Inflammatory macrophage treated with lipopolysaccharide for 4 hours (primary cell): Measurements from ENCODE around the gene HTR6.
"Not testable (repeated sequence)": the region's sequence is repeated elsewhere in the genome, so short reads cannot be mapped to it uniquely, and the experiment has no call there.

Source experiments
- DNase-seq: peaks from one replicate; pipeline ENCODE4 v3.0.0-alpha.2; 2020

HTR6 gene

GRCh38 chr1:19664453-19665185, at the start of gene HTR6:
Gene HTR6, plus strand, starts transcription at chr1:19664875. Its CDS starts 879 bp downstream, at chr1:19665754.
- no peak for DNase-seq

GRCh38 chr1:19615438-19615837, 49.2 kb upstream of the HTR6 start:
- no peak for DNase-seq

GRCh38 chr1:19616489-19616888, 48.2 kb upstream of the HTR6 start:
- no peak for DNase-seq

GRCh38 chr1:19617376-19617775, 47.3 kb upstream of the HTR6 start:
- no peak for DNase-seq

GRCh38 chr1:19618428-19618827, 46.2 kb upstream of the HTR6 start:
- no peak for DNase-seq

GRCh38 chr1:19619697-19620384, 44.8 kb upstream of the HTR6 start:
- no peak for DNase-seq

GRCh38 chr1:19620786-19621185, 43.9 kb upstream of the HTR6 start:
- DNase-seq, result no peak

GRCh38 chr1:19621274-19621950, 43.3 kb upstream of the HTR6 start:
- no peak for DNase-seq

- no peak for DNase-seq
These were observed 42.5 kb upstream of the HTR6 start for GRCh38 chr1:19622204-19622603.

GRCh38 chr1:19623523-19623922, 41.2 kb upstream of the HTR6 start:
- no peak for DNase-seq

- DNase-seq, result no peak
These were observed 39.3 kb upstream of the HTR6 start for GRCh38 chr1:19625291-19625937.

- DNase-seq, result no peak
These were observed 35.8 kb upstream of the HTR6 start for GRCh38 chr1:19628879-19629278.

- no peak for DNase-seq
These were observed 35.3 kb upstream of the HTR6 start for GRCh38 chr1:19629357-19629756.

- not testable (repeated sequence) for DNase-seq
These were observed 34.5 kb upstream of the HTR6 start for GRCh38 chr1:19630192-19630591.

GRCh38 chr1:19630720-19631395, 33.8 kb upstream of the HTR6 start:
- no peak for DNase-seq

GRCh38 chr1:19632211-19632610, 32.5 kb upstream of the HTR6 start:
- no peak for DNase-seq

- no peak for DNase-seq
These were observed 31.6 kb upstream of the HTR6 start for GRCh38 chr1:19633106-19633505.

GRCh38 chr1:19635064-19635463, 29.6 kb upstream of the HTR6 start:
- not testable (repeated sequence) for DNase-seq

- DNase-seq, result no peak
These were observed 29.0 kb upstream of the HTR6 start for GRCh38 chr1:19635646-19636045.

GRCh38 chr1:19636065-19636464, 28.6 kb upstream of the HTR6 start:
- no peak for DNase-seq

- DNase-seq, result not testable (repeated sequence)
These were observed 27.9 kb upstream of the HTR6 start for GRCh38 chr1:19636749-19637148.

GRCh38 chr1:19637606-19638005, 27.1 kb upstream of the HTR6 start:
- no peak for DNase-seq

GRCh38 chr1:19639228-19639627, 25.4 kb upstream of the HTR6 start:
- DNase-seq, result not testable (repeated sequence)
